Lower lobe of right lung (tissue), 2 donors: Measurements from ENCODE around the gene NUTF2. TPM values are rescaled to one million over a fixed set of nuclear protein-coding genes. Genes with fewer than 3 reads are reported as not detected.
A peak's percentile ranks its signal among the peaks of the same experiment; 100 is the strongest.

Source experiments
- ATAC-seq, 2 donors: fragments of 200-7000 bp; cut with Tn5 transposase; one replicate each; pipeline ENCODE4 v1.9.1; 2020 to 2022; ENCODE audit warnings: mild to moderate bottlenecking in 2 of 2, moderate library complexity in 2 of 2
- DNase-seq: peaks from one replicate; pipeline ENCODE4 v3.0.0-alpha.2; 2020
- H3K27ac ChIP-seq: fragments of 200-600 bp; one replicate; pipeline ENCODE4 v1.8.0; 2022
- H3K27me3 ChIP-seq: fragments of 200-600 bp; one replicate; pipeline ENCODE4 v1.8.0; 2022; ENCODE audit warnings: low read depth
- H3K36me3 ChIP-seq: fragments of 200-600 bp; one replicate; pipeline ENCODE4 v1.8.0; 2022; ENCODE audit warnings: mild to moderate bottlenecking
- H3K4me1 ChIP-seq: fragments of 200-600 bp; one replicate; pipeline ENCODE4 v1.8.0; 2022
- H3K4me3 ChIP-seq: fragments of 200-600 bp; one replicate; pipeline ENCODE4 v1.8.0; 2022; ENCODE audit warnings: mild to moderate bottlenecking
- H3K9me3 ChIP-seq: fragments of 200-600 bp; one replicate; pipeline ENCODE4 v1.8.0; 2022
- intact Hi-C: fragments of 100-400 bp; cut with DNase I; formaldehyde crosslinking; loops from one replicate; pipeline ENCODE4 v1.11.0; 2022
- total RNA-seq: library from RNA; stranded (reverse); fragmentation: NEBNext Ultra II Directional; extraction: Animal tissue kit (Norgen Biotek cat#: 25700); gene quantifications from one replicate; pipeline ENCODE4 v1.2.1, GENCODE V29; 2021
- TF ChIP-seq, protein P1 (sequence below): fragments of 200-600 bp; IDR thresholded peaks from one replicate; pipeline ENCODE4 v1.8.0; 2022; ENCODE audit warnings: antibody characterized with exemption, mild to moderate bottlenecking
- donor health status: DM: no; HTN: yes; CAD: no; lungs with severe emphysema.

Gene NUTF2
- total RNA-seq, 1 donor from 2014 or later: 55.8 TPM

- Histone ChIP-seq H3K36me3 (peaks cover 63% of the 10 kb centered on the region), H3K27me3 (no peaks in the 10 kb centered on the region), H3K27ac (no peak overlapping the region), H3K4me1 (peaks cover 30% of the 10 kb centered on the region), H3K9me3 (no peaks in the 10 kb centered on the region), H3K4me3 (peak overlapping the region; percentile 99)
- ATAC-seq (no peak), DNase-seq (no peak)
- intact Hi-C loops: no loop called here
- TF ChIP-seq, protein P1, sequence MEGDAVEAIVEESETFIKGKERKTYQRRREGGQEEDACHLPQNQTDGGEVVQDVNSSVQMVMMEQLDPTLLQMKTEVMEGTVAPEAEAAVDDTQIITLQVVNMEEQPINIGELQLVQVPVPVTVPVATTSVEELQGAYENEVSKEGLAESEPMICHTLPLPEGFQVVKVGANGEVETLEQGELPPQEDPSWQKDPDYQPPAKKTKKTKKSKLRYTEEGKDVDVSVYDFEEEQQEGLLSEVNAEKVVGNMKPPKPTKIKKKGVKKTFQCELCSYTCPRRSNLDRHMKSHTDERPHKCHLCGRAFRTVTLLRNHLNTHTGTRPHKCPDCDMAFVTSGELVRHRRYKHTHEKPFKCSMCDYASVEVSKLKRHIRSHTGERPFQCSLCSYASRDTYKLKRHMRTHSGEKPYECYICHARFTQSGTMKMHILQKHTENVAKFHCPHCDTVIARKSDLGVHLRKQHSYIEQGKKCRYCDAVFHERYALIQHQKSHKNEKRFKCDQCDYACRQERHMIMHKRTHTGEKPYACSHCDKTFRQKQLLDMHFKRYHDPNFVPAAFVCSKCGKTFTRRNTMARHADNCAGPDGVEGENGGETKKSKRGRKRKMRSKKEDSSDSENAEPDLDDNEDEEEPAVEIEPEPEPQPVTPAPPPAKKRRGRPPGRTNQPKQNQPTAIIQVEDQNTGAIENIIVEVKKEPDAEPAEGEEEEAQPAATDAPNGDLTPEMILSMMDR: no peak
These were observed 27.6 kb downstream of the NUTF2 start for GRCh38 chr16:67874372-67874771.

GRCh38 chr16:67877064-67877463, 30.3 kb downstream of the NUTF2 start:
- no peak overlapping the region for H3K27ac ChIP-seq
- H3K4me1 ChIP-seq: peaks cover 29% of the 10 kb centered on the region
- TF ChIP-seq, protein P1: no peak
- H3K36me3 ChIP-seq: peaks cover 66% of the 10 kb centered on the region
- intact Hi-C loops: no loop called here
- H3K4me3 ChIP-seq: no peak overlapping the region
- DNase-seq (no peak), ATAC-seq (no peak)
- no peaks in the 10 kb centered on the region for H3K27me3 ChIP-seq
- H3K9me3 ChIP-seq: no peaks in the 10 kb centered on the region

- Histone ChIP-seq H3K4me1 (peaks cover 22% of the 10 kb centered on the region), H3K36me3 (peaks cover 78% of the 10 kb centered on the region), H3K27ac (no peak overlapping the region), H3K27me3 (no peaks in the 10 kb centered on the region), H3K4me3 (no peak overlapping the region), H3K9me3 (no peaks in the 10 kb centered on the region)
- ATAC-seq (no peak), DNase-seq (no peak)
- TF ChIP-seq, protein P1: no peak
- intact Hi-C loops: no loop called here
These were observed 31.5 kb downstream of the NUTF2 start for GRCh38 chr16:67878232-67878631.

DNA sequence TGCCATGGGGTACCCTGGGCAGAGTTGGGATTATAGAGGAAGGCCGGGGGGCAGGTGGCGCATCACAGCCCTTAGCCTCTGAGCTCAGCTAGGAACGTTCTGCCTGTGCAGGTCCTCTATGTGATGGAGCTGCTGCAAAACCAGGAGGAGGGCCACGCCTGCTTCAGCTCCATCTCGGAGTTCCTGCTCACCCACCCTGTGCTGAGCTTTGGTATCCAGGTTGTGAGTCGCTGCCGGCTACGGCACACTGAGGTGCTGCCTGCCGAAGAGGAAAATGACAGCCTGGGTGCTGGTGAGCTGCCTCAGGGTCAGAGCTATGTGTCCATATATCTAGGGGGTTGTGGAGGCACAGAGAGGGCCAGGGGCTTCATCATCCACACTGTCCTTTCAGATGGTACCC, 32.1 kb downstream of the NUTF2 start:
- peaks cover 84% of the 10 kb centered on the region for H3K36me3 ChIP-seq
- H3K27ac ChIP-seq: no peak overlapping the region
- DNase-seq (no peak), ATAC-seq (no peak)
- intact Hi-C loops: no loop called here
- no peaks in the 10 kb centered on the region for H3K27me3 ChIP-seq
- no peaks in the 10 kb centered on the region for H3K9me3 ChIP-seq
- peaks cover 22% of the 10 kb centered on the region for H3K4me1 ChIP-seq
- no peak overlapping the region for H3K4me3 ChIP-seq
- TF ChIP-seq, protein P1: no peak

GRCh38 chr16:67879462-67879861, 32.7 kb downstream of the NUTF2 start:
- H3K27me3 ChIP-seq: no peaks in the 10 kb centered on the region
- ATAC-seq: no peak
- DNase-seq: no peak

More at GRCh38 chr16:67879462-67879861, 32.7 kb downstream of the NUTF2 start:
- Histone ChIP-seq H3K27ac (no peak overlapping the region), H3K36me3 (peaks cover 90% of the 10 kb centered on the region), H3K4me1 (peaks cover 22% of the 10 kb centered on the region), H3K4me3 (no peak overlapping the region), H3K9me3 (no peaks in the 10 kb centered on the region)
- intact Hi-C loops: no loop called here
- TF ChIP-seq, protein P1: no peak
